Panc1 (cell line): ENCODE results near the gene VOPP1. TPM values are rescaled to one million over a fixed set of nuclear protein-coding genes. Genes with fewer than 3 reads are reported as not detected.

Experiments used
- ATAC-seq: fragments of 200-7000 bp; cut with Tn5 transposase; 2 replicates; pipeline ENCODE4 v1.9.1; 2020; ENCODE audit warnings: mild to moderate bottlenecking, moderate library complexity
- BruUV-seq: library from RNA; stranded (reverse); fragments of 400-500 nt; replicated peaks from 2 replicates; lab custom pipeline; 2021; lab: Mats Ljungman, UMichigan
- CTCF ChIA-PET: fragments of 300-600 bp; sonication (Branson Sonifier 250); formaldehyde crosslinking; loops from one replicate; lab custom pipeline; 2022; ENCODE audit warnings: antibody characterized with exemption; lab: Charles Lee
- POLR2A ChIA-PET: fragments of 300-600 bp; sonication (Branson Sonifier 250); formaldehyde crosslinking; loops from one replicate; lab custom pipeline; 2022; ENCODE audit warnings: antibody characterized with exemption; lab: Charles Lee
- DNase-seq: peaks from one replicate; pipeline ENCODE4 v3.0.0-alpha.2; 2010; ENCODE audit warnings: low read depth, low spot score
- H3K27ac ChIP-seq: 2 replicates; pipeline ENCODE4 v1.5.1; 2011; ENCODE audit warnings: mild to moderate bottlenecking, low read length, inconsistent platforms
- H3K27me3 ChIP-seq: fragments of 200-500 bp; sonication (Bioruptor generic); 2 replicates; pipeline ENCODE4 v1.6.0; 2014; ENCODE audit warnings: low read length, inconsistent platforms; ENCODE audit not compliant: control insufficient read depth, insufficient read depth
- H3K36me3 ChIP-seq: fragments of 200-500 bp; sonication (Bioruptor generic); 2 replicates; pipeline ENCODE4 v1.5.1; 2014; ENCODE audit warnings: inconsistent platforms, mild to moderate bottlenecking, low read length, moderate library complexity; ENCODE audit not compliant: control insufficient read depth, insufficient read depth
- H3K4me1 ChIP-seq: 2 replicates; pipeline ENCODE4 v1.5.1; 2011; ENCODE audit warnings: inconsistent platforms, mild to moderate bottlenecking, low read length, moderate library complexity; ENCODE audit not compliant: control insufficient read depth, insufficient read depth
- H3K4me3 ChIP-seq, 2 experiments: 2 replicates each; pipeline ENCODE4 v1.5.1; 2011 to 2012; ENCODE audit warnings: low read depth in 2 of 2, low read length in 2 of 2, mild to moderate bottlenecking in 2 of 2, inconsistent platforms in 1 of 2, moderate library complexity in 1 of 2
- H3K9me3 ChIP-seq: fragments of 200-500 bp; sonication (Bioruptor generic); 2 replicates; pipeline ENCODE4 v1.5.1; 2014; ENCODE audit warnings: low read depth, mild to moderate bottlenecking, inconsistent platforms, low read length, moderate library complexity; ENCODE audit not compliant: control insufficient read depth, insufficient read depth
- CTCF ChIP-seq: fragments of 450-650 bp; IDR thresholded peaks from 2 replicates; pipeline ENCODE4 v1.5.1; 2017; ENCODE audit warnings: mild to moderate bottlenecking
- POLR2AphosphoS5 ChIP-seq: IDR thresholded peaks from 2 replicates; pipeline ENCODE4 v1.6.1; 2012; ENCODE audit warnings: mild to moderate bottlenecking, low read depth, low read length, moderate library complexity
- REST ChIP-seq, 2 experiments: IDR thresholded peaks; 2 replicates each; pipeline ENCODE4 v1.6.1; 2011 to 2012; ENCODE audit warnings: low read depth in 2 of 2, control low read depth in 1 of 2, low read length in 1 of 2, mild to moderate bottlenecking in 1 of 2, moderate library complexity in 1 of 2; ENCODE audit not compliant: insufficient read depth in 1 of 2
- SIN3A ChIP-seq: IDR thresholded peaks from 2 replicates; pipeline ENCODE4 v1.6.1; 2012; ENCODE audit warnings: low read depth, mild to moderate bottlenecking, low read length, moderate library complexity, borderline replicate concordance; ENCODE audit not compliant: insufficient read depth
- TCF7L2 ChIP-seq: IDR thresholded peaks from 2 replicates; pipeline ENCODE4 v1.6.1; 2011; ENCODE audit warnings: mild to moderate bottlenecking, low read depth, low read length, inconsistent platforms
- in situ Hi-C: cut with HindIII; loops from 2 replicates; pipeline ENCODE4 v1.10.0; 2016; ENCODE audit warnings: low sequenced_read_pairs, low pct_unique_long_range_greater_than_20kb
- intact Hi-C: fragments of 100-400 bp; cut with micrococcal nuclease; formaldehyde crosslinking; loops from one replicate; pipeline ENCODE4 v1.10.0; 2022; ENCODE audit not compliant: unreplicated experiment
- total RNA-seq: library from RNA; stranded (reverse); gene quantifications from one replicate; pipeline ENCODE4 v1.2.1, GENCODE V29; 2021; ENCODE audit not compliant: unreplicated experiment

VOPP1 gene
- total RNA-seq, 1 experiment from 2014 or later: 131 TPM

GRCh38 chr7:55439627-55440026, 132.7 kb downstream of the VOPP1 start:
- no peak for TF ChIP-seq REST (IDR thresholded peaks at IDR 0.05; ENCODE audit: insufficient read depth in 1 of 2, low read depth in 2 of 2, low read length in 1 of 2)
- TF ChIP-seq TCF7L2: no peak
- TF ChIP-seq POLR2AphosphoS5: no peak
- TF ChIP-seq CTCF: no peak
- TF ChIP-seq SIN3A: no peak
- DNase-seq (no peak), ATAC-seq (no peak)
- H3K9me3 ChIP-seq: no peaks in the 10 kb centered on the region
- H3K4me3 ChIP-seq: no peak overlapping the region
- in situ Hi-C loops (no loop called here), intact Hi-C loops (loop anchor here (10.0 kb wide), 1 partner anchor 155 kb away; no protein-coding TSS in a partner anchor)
- no TSS peak for BruUV-seq
- ChIA-PET CTCF (no interaction called here), POLR2A (no interaction called here)
- no peak overlapping the region for H3K27ac ChIP-seq
- H3K4me1 ChIP-seq: no peaks in the 10 kb centered on the region
- H3K36me3 ChIP-seq: no peaks in the 10 kb centered on the region
- H3K27me3 ChIP-seq: no peaks in the 10 kb centered on the region

GRCh38 chr7:55438757-55439525, 133.4 kb downstream of the VOPP1 start:
- no peaks in the 10 kb centered on the region for H3K27me3 ChIP-seq
- DNase-seq (no peak), ATAC-seq (no peak)
- ChIA-PET POLR2A (no interaction called here), CTCF (no interaction called here)
- no TSS peak for BruUV-seq
- H3K36me3 ChIP-seq: no peaks in the 10 kb centered on the region
- in situ Hi-C loops (no loop called here), intact Hi-C loops (loop anchor here (10.0 kb wide), 1 partner anchor 156 kb away; no protein-coding TSS in a partner anchor)
- no peaks in the 10 kb centered on the region for H3K9me3 ChIP-seq
- H3K27ac ChIP-seq: no peak overlapping the region
- no peaks in the 10 kb centered on the region for H3K4me1 ChIP-seq
- H3K4me3 ChIP-seq: no peak overlapping the region
- TF ChIP-seq POLR2AphosphoS5 (no peak), CTCF (no peak), TCF7L2 (no peak), REST (IDR thresholded peaks at IDR 0.05; ENCODE audit: insufficient read depth in 1 of 2, low read depth in 2 of 2, low read length in 1 of 2) (no peak), SIN3A (no peak)
